SJSA1 (cell line): Measurements from ENCODE around the gene LEPROT. TPM values are rescaled to one million over a fixed set of nuclear protein-coding genes. Genes with fewer than 3 reads are reported as not detected.
"Not testable (repeated sequence)": the region's sequence is repeated elsewhere in the genome, so short reads cannot be mapped to it uniquely, and the experiment has no call there.

Experiments used
- DNase-seq, 2 experiments: peaks; one replicate each; pipeline ENCODE4 v3.0.0-alpha.2; 2015 to 2020; ENCODE audit warnings: low spot score in 2 of 2, low read depth in 1 of 2
- H3K27ac ChIP-seq: fragments of 250-450 bp; sonication (Bioruptor Pico); 2 replicates; pipeline ENCODE4 v1.5.1; 2020; ENCODE audit warnings: mild to moderate bottlenecking, moderate library complexity
- H3K27me3 ChIP-seq: fragments of 250-450 bp; sonication (Bioruptor Pico); replicated peaks from 2 replicates; pipeline ENCODE4 v1.5.1; 2020; ENCODE audit warnings: mild to moderate bottlenecking, moderate library complexity
- H3K36me3 ChIP-seq: fragments of 250-450 bp; sonication (Bioruptor Pico); 2 replicates; pipeline ENCODE4 v1.5.1; 2020; ENCODE audit warnings: mild to moderate bottlenecking
- H3K4me1 ChIP-seq: fragments of 250-450 bp; sonication (Bioruptor Pico); replicated peaks from 2 replicates; pipeline ENCODE4 v1.6.1; 2021; ENCODE audit warnings: mild to moderate bottlenecking
- H3K4me3 ChIP-seq: fragments of 250-450 bp; sonication (Bioruptor Pico); 2 replicates; pipeline ENCODE4 v1.5.1; 2020; ENCODE audit warnings: mild to moderate bottlenecking
- H3K9me3 ChIP-seq: fragments of 250-450 bp; sonication (Bioruptor Pico); replicated peaks from 2 replicates; pipeline ENCODE4 v1.5.1; 2020; ENCODE audit warnings: mild to moderate bottlenecking
- total RNA-seq: library from RNA; depleted of rRNA; stranded (reverse); fragments of >200 nt; shearing (Covaris generic); gene quantifications from 2 replicates; pipeline ENCODE4 v1.2.3, GENCODE V29; 2014; rRNA removed

The LEPROT gene
- 54.1 and 91.5 TPM in 2 replicates for total RNA-seq

- H3K4me3 ChIP-seq, result peak within 1 kb of the TSS; percentile 99
- DNase-seq, result peak in 1 of 2 experiments; percentile 89
- 0 out of 2 replicates have a peak, but pooled peaks cover 3% of the 10 kb centered on the region for H3K27me3 ChIP-seq
- H3K27ac ChIP-seq, result peak within 1 kb of the TSS; percentile 99
- H3K9me3 ChIP-seq, result no peaks in the 10 kb centered on the region; the same call in 1 of the 2 replicates
- peaks cover 21% of the 10 kb centered on the region for H3K36me3 ChIP-seq
- peaks cover 58% of the 10 kb centered on the region for H3K4me1 ChIP-seq
Observed at GRCh38 chr1:65420590-65421350, at the start of gene LEPROT, which contains the start of gene LEPR. Gene LEPROT (plus strand): TSS chr1:65420668. CDS start chr1:65420725, 57 bp downstream. Gene LEPR (plus strand): TSS chr1:65420668. CDS start chr1:65565566, 144,898 bp downstream.

- no peak overlapping the region for H3K4me3 ChIP-seq
- H3K27ac ChIP-seq, result no peak overlapping the region
- H3K27me3 ChIP-seq, result peaks cover 6% of the 10 kb centered on the region; the same call in 1 of the 2 replicates
- H3K4me1 ChIP-seq, result no peaks in the 10 kb centered on the region
- H3K36me3 ChIP-seq, result no peaks in the 10 kb centered on the region
- no peak for DNase-seq
- H3K9me3 ChIP-seq, result no peaks in the 10 kb centered on the region; the same call in 1 of the 2 replicates
Observed at GRCh38 chr1:65371544-65371943, 48.9 kb upstream of the LEPROT start.

GRCh38 chr1:65372557-65372956 lies 47.9 kb upstream of the LEPROT start:
- Histone ChIP-seq H3K9me3 (no peaks in the 10 kb centered on the region; the same call in 1 of the 2 replicates), H3K36me3 (no peaks in the 10 kb centered on the region), H3K27ac (no peak overlapping the region), H3K4me1 (no peaks in the 10 kb centered on the region), H3K27me3 (no peaks in the 10 kb centered on the region), H3K4me3 (no peak overlapping the region)
- no peak for DNase-seq

GRCh38 chr1:65377496-65378246 lies 42.8 kb upstream of the LEPROT start:
- Histone ChIP-seq H3K36me3 (no peaks in the 10 kb centered on the region), H3K27ac (no peak overlapping the region), H3K4me3 (no peak overlapping the region), H3K27me3 (no peaks in the 10 kb centered on the region; the same call in 1 of the 2 replicates), H3K9me3 (no peaks in the 10 kb centered on the region), H3K4me1 (no peaks in the 10 kb centered on the region)
- DNase-seq, result no peak

GRCh38 chr1:65378247-65378946 lies 42.1 kb upstream of the LEPROT start:
- no peaks in the 10 kb centered on the region for H3K9me3 ChIP-seq
- no peaks in the 10 kb centered on the region for H3K4me1 ChIP-seq
- H3K27me3 ChIP-seq, result no peaks in the 10 kb centered on the region; the same call in 1 of the 2 replicates
- no peaks in the 10 kb centered on the region for H3K36me3 ChIP-seq
- DNase-seq, result no peak
- H3K4me3 ChIP-seq, result no peak overlapping the region
- no peak overlapping the region for H3K27ac ChIP-seq

GRCh38 chr1:65384426-65384825 lies 36.0 kb upstream of the LEPROT start:
- not testable (repeated sequence) for H3K4me3 ChIP-seq, H3K36me3 ChIP-seq, H3K4me1 ChIP-seq, H3K27ac ChIP-seq, H3K27me3 ChIP-seq, DNase-seq, H3K9me3 ChIP-seq

GRCh38 chr1:65386439-65386838 lies 34.0 kb upstream of the LEPROT start:
- Histone ChIP-seq H3K27me3 (no peaks in the 10 kb centered on the region), H3K36me3 (no peaks in the 10 kb centered on the region), H3K9me3 (no peaks in the 10 kb centered on the region), H3K4me3 (no peak overlapping the region), H3K27ac (no peak overlapping the region), H3K4me1 (no peaks in the 10 kb centered on the region)
- DNase-seq, result no peak

- Histone ChIP-seq H3K4me1 (no peaks in the 10 kb centered on the region), H3K27ac (no peak overlapping the region), H3K4me3 (no peak overlapping the region), H3K36me3 (no peaks in the 10 kb centered on the region), H3K9me3 (no peaks in the 10 kb centered on the region), H3K27me3 (no peaks in the 10 kb centered on the region)
- no peak for DNase-seq
Observed at GRCh38 chr1:65387821-65388220, 32.6 kb upstream of the LEPROT start.

GRCh38 chr1:65388908-65389695 lies 31.4 kb upstream of the LEPROT start:
- H3K4me1 ChIP-seq, result peaks cover 5% of the 10 kb centered on the region
- no peaks in the 10 kb centered on the region for H3K27me3 ChIP-seq
- no peak overlapping the region for H3K4me3 ChIP-seq
- no peak for DNase-seq
- no peaks in the 10 kb centered on the region for H3K9me3 ChIP-seq
- H3K27ac ChIP-seq, result no peak overlapping the region
- H3K36me3 ChIP-seq, result no peaks in the 10 kb centered on the region

GRCh38 chr1:65392497-65392896 lies 28.0 kb upstream of the LEPROT start:
- H3K27ac ChIP-seq, result no peak overlapping the region
- DNase-seq, result no peak
- no peaks in the 10 kb centered on the region for H3K27me3 ChIP-seq
- no peaks in the 10 kb centered on the region for H3K9me3 ChIP-seq
- no peaks in the 10 kb centered on the region for H3K36me3 ChIP-seq
- H3K4me3 ChIP-seq, result no peak overlapping the region
- peaks cover 14% of the 10 kb centered on the region for H3K4me1 ChIP-seq

GRCh38 chr1:65393347-65393746 lies 27.1 kb upstream of the LEPROT start:
- DNase-seq, result no peak
- H3K27ac ChIP-seq, result no peak overlapping the region
- no peaks in the 10 kb centered on the region; the same call in 1 of the 2 replicates for H3K9me3 ChIP-seq
- H3K4me1 ChIP-seq, result peaks cover 14% of the 10 kb centered on the region
- no peak overlapping the region for H3K4me3 ChIP-seq
- peaks cover 5% of the 10 kb centered on the region; the same call in 1 of the 2 replicates for H3K27me3 ChIP-seq
- H3K36me3 ChIP-seq, result no peaks in the 10 kb centered on the region

- no peaks in the 10 kb centered on the region; the same call in 1 of the 2 replicates for H3K9me3 ChIP-seq
Observed at GRCh38 chr1:65393928-65394327, 26.5 kb upstream of the LEPROT start.

More at GRCh38 chr1:65393928-65394327, 26.5 kb upstream of the LEPROT start:
- no peak overlapping the region for H3K4me3 ChIP-seq
- H3K36me3 ChIP-seq, result no peaks in the 10 kb centered on the region
- H3K27ac ChIP-seq, result no peak overlapping the region
- DNase-seq, result no peak
- H3K27me3 ChIP-seq, result peaks cover 5% of the 10 kb centered on the region; the same call in 1 of the 2 replicates
- peaks cover 14% of the 10 kb centered on the region for H3K4me1 ChIP-seq
